DND-41 (cell line): ENCODE results near the gene PRIM2.
"Not testable (repeated sequence)": the region's sequence is repeated elsewhere in the genome, so short reads cannot be mapped to it uniquely, and the experiment has no call there.

Experiments
- ATAC-seq: fragments of 200-7000 bp; cut with Tn5 transposase; 3 replicates; pipeline ENCODE4 v1.9.1; 2021; ENCODE audit warnings: low read depth; ENCODE audit not compliant: insufficient read depth
- DNase-seq: peaks from one replicate; pipeline ENCODE4 v3.0.0-alpha.2; 2020
- H2AFZ ChIP-seq: 2 replicates; pipeline ENCODE4 v1.6.0; 2012; ENCODE audit warnings: low read depth, low read length
- H3K27ac ChIP-seq: 2 replicates; pipeline ENCODE4 v1.5.1; 2012; ENCODE audit warnings: low read length, inconsistent platforms
- H3K27me3 ChIP-seq: fragments of 200-600 bp; sonication (generic); 2 replicates; pipeline ENCODE4 v1.6.0; 2012; ENCODE audit warnings: low read length, mild to moderate bottlenecking, inconsistent platforms; ENCODE audit not compliant: insufficient read depth, poor library complexity
- H3K36me3 ChIP-seq: 2 replicates; pipeline ENCODE4 v1.5.1; 2012; ENCODE audit warnings: low read length, inconsistent platforms; ENCODE audit not compliant: insufficient read depth
- H3K4me1 ChIP-seq: 2 replicates; pipeline ENCODE4 v1.5.1; 2012; ENCODE audit warnings: mild to moderate bottlenecking, low read length; ENCODE audit not compliant: insufficient read depth
- H3K4me2 ChIP-seq: 2 replicates; pipeline ENCODE4 v1.6.0; 2012; ENCODE audit warnings: mild to moderate bottlenecking, moderate library complexity, low read length, inconsistent platforms; ENCODE audit not compliant: insufficient read depth
- H3K4me3 ChIP-seq, 2 experiments: fragments of 200-600 bp in 1 of 2; shearing (Covaris generic) in 1 of 2; 2 replicates each; pipeline ENCODE4 v1.5.1; 2012 to 2016; ENCODE audit warnings: inconsistent platforms in 2 of 2, low read length in 2 of 2, mild to moderate bottlenecking in 2 of 2, low read depth in 1 of 2, moderate library complexity in 1 of 2
- H3K79me2 ChIP-seq: 2 replicates; pipeline ENCODE4 v1.6.0; 2012; ENCODE audit warnings: low read length, inconsistent platforms; ENCODE audit not compliant: insufficient read depth
- H3K9ac ChIP-seq: 2 replicates; pipeline ENCODE4 v1.6.0; 2012; ENCODE audit warnings: low read depth, mild to moderate bottlenecking, inconsistent platforms, low read length, moderate library complexity
- H3K9me3 ChIP-seq: 2 replicates; pipeline ENCODE4 v1.5.1; 2012; ENCODE audit warnings: low read length, moderate library complexity, mild to moderate bottlenecking, inconsistent platforms; ENCODE audit not compliant: insufficient read depth, severe bottlenecking
- H4K20me1 ChIP-seq: 2 replicates; pipeline ENCODE4 v1.6.0; 2012; ENCODE audit warnings: low read length; ENCODE audit not compliant: insufficient read depth
- EZH2 ChIP-seq: IDR thresholded peaks from 3 replicates; pipeline ENCODE4 v1.6.1; 2012; ENCODE audit warnings: borderline replicate concordance, low read depth, mild to moderate bottlenecking, moderate library complexity, low read length, inconsistent platforms; ENCODE audit not compliant: severe bottlenecking
- TF ChIP-seq, protein P1 (sequence below): IDR thresholded peaks from 2 replicates; pipeline ENCODE4 v1.5.1; 2012; ENCODE audit warnings: borderline replicate concordance, low read length, moderate library complexity, mild to moderate bottlenecking; ENCODE audit not compliant: poor library complexity, severe bottlenecking; ENCODE audit errors: extremely low read depth

Gene PRIM2

DNA sequence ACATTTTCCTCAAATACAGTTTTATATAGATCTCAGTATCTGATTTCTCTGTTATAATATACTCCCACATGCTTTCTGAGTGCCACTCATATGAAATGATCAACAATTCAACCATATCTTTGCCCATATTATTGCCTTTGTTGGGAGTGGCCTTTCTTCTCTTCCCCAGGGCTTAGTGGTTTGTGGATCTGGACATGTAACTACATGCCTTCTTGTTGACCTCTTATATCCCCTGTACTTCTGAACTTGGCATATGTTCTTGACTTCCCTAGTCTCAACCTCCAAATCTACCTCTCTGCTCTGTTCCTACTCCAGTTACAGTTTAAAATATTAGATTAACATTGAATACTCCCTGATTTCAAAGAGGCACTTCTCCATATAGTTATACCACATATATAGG, 34.3 kb upstream of the PRIM2 start:
- H3K27ac ChIP-seq, result no peak overlapping the region
- no peaks in the 10 kb centered on the region for H3K4me1 ChIP-seq
- DNase-seq (no peak), ATAC-seq (no peak)
- no peaks in the 10 kb centered on the region for H3K27me3 ChIP-seq
- H2AFZ ChIP-seq, result no peak overlapping the region
- H4K20me1 ChIP-seq, result no peaks in the 10 kb centered on the region
- no peak overlapping the region for H3K4me3 ChIP-seq
- no peak overlapping the region for H3K9ac ChIP-seq
- no peaks in the 10 kb centered on the region for H3K9me3 ChIP-seq
- no peaks in the 10 kb centered on the region for H3K36me3 ChIP-seq
- TF ChIP-seq EZH2, result no peak
- TF ChIP-seq, protein P1, sequence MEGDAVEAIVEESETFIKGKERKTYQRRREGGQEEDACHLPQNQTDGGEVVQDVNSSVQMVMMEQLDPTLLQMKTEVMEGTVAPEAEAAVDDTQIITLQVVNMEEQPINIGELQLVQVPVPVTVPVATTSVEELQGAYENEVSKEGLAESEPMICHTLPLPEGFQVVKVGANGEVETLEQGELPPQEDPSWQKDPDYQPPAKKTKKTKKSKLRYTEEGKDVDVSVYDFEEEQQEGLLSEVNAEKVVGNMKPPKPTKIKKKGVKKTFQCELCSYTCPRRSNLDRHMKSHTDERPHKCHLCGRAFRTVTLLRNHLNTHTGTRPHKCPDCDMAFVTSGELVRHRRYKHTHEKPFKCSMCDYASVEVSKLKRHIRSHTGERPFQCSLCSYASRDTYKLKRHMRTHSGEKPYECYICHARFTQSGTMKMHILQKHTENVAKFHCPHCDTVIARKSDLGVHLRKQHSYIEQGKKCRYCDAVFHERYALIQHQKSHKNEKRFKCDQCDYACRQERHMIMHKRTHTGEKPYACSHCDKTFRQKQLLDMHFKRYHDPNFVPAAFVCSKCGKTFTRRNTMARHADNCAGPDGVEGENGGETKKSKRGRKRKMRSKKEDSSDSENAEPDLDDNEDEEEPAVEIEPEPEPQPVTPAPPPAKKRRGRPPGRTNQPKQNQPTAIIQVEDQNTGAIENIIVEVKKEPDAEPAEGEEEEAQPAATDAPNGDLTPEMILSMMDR, result no peak
- no peak overlapping the region for H3K4me2 ChIP-seq
- no peaks in the 10 kb centered on the region for H3K79me2 ChIP-seq

DNA sequence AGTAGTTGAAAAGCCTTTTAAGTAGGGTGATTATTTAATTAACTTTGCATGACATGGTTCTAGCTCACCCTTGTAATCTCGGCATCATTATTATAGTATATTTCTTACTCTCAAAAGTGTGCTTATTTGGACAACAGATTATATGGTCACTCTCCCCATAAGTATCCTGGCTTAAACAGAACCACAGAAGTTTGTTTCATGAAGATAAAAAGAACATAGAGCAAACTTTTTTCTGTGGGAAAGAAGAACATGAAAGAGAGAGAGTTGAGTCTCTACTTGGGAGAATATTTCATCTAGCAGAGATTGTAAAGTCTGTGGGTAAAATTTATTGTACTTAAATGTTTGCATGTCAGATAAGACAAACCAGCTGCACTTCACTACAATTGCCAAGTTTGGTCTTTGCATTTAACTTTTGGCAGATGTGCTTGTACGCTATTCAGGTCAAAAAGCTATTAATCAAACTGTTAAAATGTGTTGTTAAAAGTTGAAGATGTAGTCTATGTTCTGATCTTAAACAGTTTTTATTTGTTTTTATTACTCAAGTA, 33.4 kb upstream of the PRIM2 start:
- Histone ChIP-seq H3K27me3 (no peaks in the 10 kb centered on the region), H3K27ac (no peak overlapping the region), H3K4me2 (no peak overlapping the region), H3K36me3 (no peaks in the 10 kb centered on the region), H3K4me1 (no peaks in the 10 kb centered on the region), H3K4me3 (no peak overlapping the region), H4K20me1 (no peaks in the 10 kb centered on the region), H3K9ac (no peak overlapping the region), H2AFZ (no peak overlapping the region), H3K9me3 (no peaks in the 10 kb centered on the region), H3K79me2 (no peaks in the 10 kb centered on the region)
- DNase-seq (no peak), ATAC-seq (no peak)
- TF ChIP-seq, protein P1, result no peak
- no peak for TF ChIP-seq EZH2

DNA sequence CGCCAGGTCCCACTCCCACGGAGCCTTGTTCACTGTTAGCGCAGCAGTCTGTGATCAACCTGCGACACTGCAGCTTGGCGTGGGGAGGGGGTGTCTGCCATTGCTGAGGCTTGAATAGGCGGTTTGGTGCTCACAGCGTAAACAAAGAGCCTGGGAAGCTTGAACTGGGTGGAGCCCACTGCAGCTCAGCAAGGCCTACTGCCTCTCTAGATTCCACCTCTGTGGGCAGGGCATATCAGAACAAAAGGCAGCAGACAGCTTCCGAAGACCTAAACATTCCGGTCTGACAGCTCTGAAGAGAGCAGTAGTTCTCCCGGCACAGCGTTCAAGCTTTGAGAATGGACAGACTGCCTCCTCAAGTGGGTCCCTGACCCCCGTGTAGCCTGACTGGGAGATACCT, 29.3 kb upstream of the PRIM2 start:
- not testable (repeated sequence) for H3K9me3 ChIP-seq, H3K4me1 ChIP-seq, H3K4me2 ChIP-seq, H3K27ac ChIP-seq, H3K27me3 ChIP-seq, ATAC-seq, H3K36me3 ChIP-seq, H2AFZ ChIP-seq, DNase-seq, H3K79me2 ChIP-seq, H3K4me3 ChIP-seq, H3K9ac ChIP-seq, H4K20me1 ChIP-seq

DNA sequence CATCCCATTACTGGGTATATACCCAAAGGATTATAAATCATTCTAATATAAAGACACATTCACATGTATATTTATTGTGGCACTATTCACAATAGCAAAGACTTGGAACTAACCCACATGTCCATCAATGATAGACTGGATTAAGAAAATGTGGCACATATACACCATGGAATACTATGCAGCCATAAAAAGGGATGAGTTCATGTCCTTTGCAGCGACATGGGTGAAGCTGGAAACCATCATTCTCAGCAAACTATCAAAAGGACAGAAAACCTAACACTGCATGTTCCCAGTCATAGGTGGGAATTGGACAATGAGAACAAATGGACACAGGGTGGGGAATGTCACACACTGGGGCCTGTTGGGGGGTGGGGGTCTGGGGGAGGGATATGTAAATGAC, 24.0 kb upstream of the PRIM2 start:
- not testable (repeated sequence) for H4K20me1 ChIP-seq, DNase-seq, H3K9me3 ChIP-seq, H3K36me3 ChIP-seq, H3K4me2 ChIP-seq, H3K4me1 ChIP-seq, ATAC-seq, H3K4me3 ChIP-seq, H3K27ac ChIP-seq, H3K9ac ChIP-seq, H2AFZ ChIP-seq, H3K27me3 ChIP-seq, H3K79me2 ChIP-seq
